ENCODE measurements around the gene PLA2G6.

The PLA2G6 gene

GRCh38 chr22:38075961-38076360, 105.7 kb downstream of the PLA2G6 start:
- Histone ChIP-seq H3K27me3 (ENCODE audit: insufficient read depth, low read length, poor library complexity) (no peaks in the 10 kb centered on the region), H3K9me3 (ENCODE audit: insufficient read depth, low read length, severe bottlenecking) (no peaks in the 10 kb centered on the region), H3K36me3 (ENCODE audit: insufficient read depth, low read length) (no peaks in the 10 kb centered on the region), H3K79me2 (ENCODE audit: insufficient read depth, low read length) (no peaks in the 10 kb centered on the region), H3K9ac (ENCODE audit: low read depth, low read length) (no peak overlapping the region), H3K4me3 (ENCODE audit: low read depth in 1 of 2, low read length in 2 of 2) (no peak overlapping the region), H3K27ac (ENCODE audit: low read length) (no peak overlapping the region), H4K20me1 (ENCODE audit: insufficient read depth, low read length) (no peaks in the 10 kb centered on the region), H3K4me1 (ENCODE audit: insufficient read depth, low read length) (no peaks in the 10 kb centered on the region), H3K4me2 (ENCODE audit: insufficient read depth, low read length) (no peak overlapping the region), H2AFZ (ENCODE audit: low read depth, low read length) (no peak overlapping the region)
- ATAC-seq (ENCODE audit: insufficient read depth, low read depth) (no peak), DNase-seq (no peak)
- TF ChIP-seq EZH2 (IDR thresholded peaks at IDR 0.05; ENCODE audit: borderline replicate concordance, low read depth, low read length, severe bottlenecking) (no peak), CTCF (IDR thresholded peaks at IDR 0.05; ENCODE audit: borderline replicate concordance, extremely low read depth, low read length, poor library complexity, severe bottlenecking) (no peak)

DNA sequence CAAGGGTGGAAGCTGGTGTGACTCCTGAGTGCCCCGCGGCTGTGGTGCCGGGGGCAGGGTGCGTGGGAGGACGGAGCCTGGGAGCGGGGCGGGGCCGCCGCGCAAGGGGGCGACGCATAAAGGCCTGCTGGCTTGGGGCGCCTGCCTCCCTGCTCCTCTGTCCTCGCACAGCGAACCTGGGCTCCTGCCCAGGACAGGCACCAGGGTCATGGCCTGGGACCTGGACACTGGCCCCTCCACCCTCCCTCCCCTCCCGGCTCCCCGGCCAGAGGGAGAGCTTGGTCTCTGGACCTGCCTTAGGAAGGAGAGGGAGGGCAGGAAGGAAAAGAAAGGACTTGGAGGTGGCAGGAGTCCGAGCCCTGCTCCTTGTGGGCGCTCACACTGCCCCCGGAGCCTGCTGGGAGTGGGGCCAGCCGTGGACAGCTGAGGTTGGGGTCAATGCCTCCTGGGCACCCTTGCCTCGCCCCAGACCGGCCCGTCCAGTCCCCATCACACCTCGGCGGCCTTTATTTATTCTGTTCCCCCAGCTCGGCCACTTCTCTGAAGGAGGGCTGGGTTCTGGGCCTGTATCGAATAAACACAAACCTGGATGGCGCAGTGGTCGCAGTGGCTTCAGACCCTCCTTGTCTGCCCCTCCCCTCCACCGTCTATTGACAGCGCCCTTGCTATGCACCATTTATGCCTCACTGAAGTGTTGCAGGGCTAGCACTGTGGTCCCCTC, 106.4 kb downstream of the PLA2G6 start:
- H3K9me3 ChIP-seq (ENCODE audit: insufficient read depth, low read length, severe bottlenecking), result no peaks in the 10 kb centered on the region
- H3K9ac ChIP-seq (ENCODE audit: low read depth, low read length), result no peak overlapping the region
- H3K4me1 ChIP-seq (ENCODE audit: insufficient read depth, low read length), result no peaks in the 10 kb centered on the region
- no peaks in the 10 kb centered on the region for H3K36me3 ChIP-seq (ENCODE audit: insufficient read depth, low read length)
- TF ChIP-seq CTCF (IDR thresholded peaks at IDR 0.05; ENCODE audit: borderline replicate concordance, extremely low read depth, low read length, poor library complexity, severe bottlenecking) (no peak), EZH2 (IDR thresholded peaks at IDR 0.05; ENCODE audit: borderline replicate concordance, low read depth, low read length, severe bottlenecking) (no peak)
- H4K20me1 ChIP-seq (ENCODE audit: insufficient read depth, low read length), result no peaks in the 10 kb centered on the region
- no peaks in the 10 kb centered on the region for H3K79me2 ChIP-seq (ENCODE audit: insufficient read depth, low read length)
- no peaks in the 10 kb centered on the region for H3K27me3 ChIP-seq (ENCODE audit: insufficient read depth, low read length, poor library complexity)
- no peak overlapping the region for H3K4me2 ChIP-seq (ENCODE audit: insufficient read depth, low read length)
- DNase-seq (no peak), ATAC-seq (ENCODE audit: insufficient read depth, low read depth) (no peak)
- no peak overlapping the region for H3K4me3 ChIP-seq (ENCODE audit: low read depth in 1 of 2, low read length in 2 of 2)
- no peak overlapping the region for H3K27ac ChIP-seq (ENCODE audit: low read length)
- no peak overlapping the region for H2AFZ ChIP-seq (ENCODE audit: low read depth, low read length)

- no peaks in the 10 kb centered on the region for H3K4me1 ChIP-seq (ENCODE audit: insufficient read depth, low read length)
- no peaks in the 10 kb centered on the region for H3K27me3 ChIP-seq (ENCODE audit: insufficient read depth, low read length, poor library complexity)
- ATAC-seq (ENCODE audit: insufficient read depth, low read depth) (no peak), DNase-seq (no peak)
- H2AFZ ChIP-seq (ENCODE audit: low read depth, low read length), result no peak overlapping the region
- no peak overlapping the region for H3K4me2 ChIP-seq (ENCODE audit: insufficient read depth, low read length)
- no peaks in the 10 kb centered on the region for H3K36me3 ChIP-seq (ENCODE audit: insufficient read depth, low read length)
- no peak for TF ChIP-seq CTCF (IDR thresholded peaks at IDR 0.05; ENCODE audit: borderline replicate concordance, extremely low read depth, low read length, poor library complexity, severe bottlenecking)
- no peak for TF ChIP-seq EZH2 (IDR thresholded peaks at IDR 0.05; ENCODE audit: borderline replicate concordance, low read depth, low read length, severe bottlenecking)
- H3K9me3 ChIP-seq (ENCODE audit: insufficient read depth, low read length, severe bottlenecking), result no peaks in the 10 kb centered on the region
- no peaks in the 10 kb centered on the region for H4K20me1 ChIP-seq (ENCODE audit: insufficient read depth, low read length)
- no peak overlapping the region for H3K4me3 ChIP-seq (ENCODE audit: low read depth in 1 of 2, low read length in 2 of 2)
- no peaks in the 10 kb centered on the region for H3K79me2 ChIP-seq (ENCODE audit: insufficient read depth, low read length)
- H3K27ac ChIP-seq (ENCODE audit: low read length), result no peak overlapping the region
- no peak overlapping the region for H3K9ac ChIP-seq (ENCODE audit: low read depth, low read length)
Measured at GRCh38 chr22:38074181-38075104, 107.2 kb downstream of the PLA2G6 start.
